K562 (cell line): ENCODE measurements around the gene NFKBIA. TPM values are rescaled to one million over a fixed set of nuclear protein-coding genes. Genes with fewer than 3 reads are reported as not detected.

Experiments
- ATAC-seq: fragments of 200-7000 bp; cut with Tn5 transposase; 3 replicates; pipeline ENCODE4 v1.9.1; 2020; ENCODE audit warnings: moderate library complexity
- BruUV-seq: library from RNA; stranded (reverse); fragments of 400-500 nt; replicated peaks from 2 replicates; lab custom pipeline; 2021; lab: Mats Ljungman, UMichigan
- CTCF ChIA-PET: fragments of 300-600 bp; formaldehyde crosslinking; extraction: SDS; loops from one replicate; lab custom pipeline; 2021; ENCODE audit warnings: low intra/inter-chr PET ratio; lab: Yijun Ruan, JAX
- POLR2A ChIA-PET: fragments of 300-600, 350-650 bp; sonication (Branson Sonifier 250); formaldehyde crosslinking; extraction: SDS; loops from one replicate; lab custom pipeline; 2021; ENCODE audit warnings: antibody characterized with exemption, inconsistent platforms; lab: Yijun Ruan, JAX
- DNase-seq, 4 experiments: peaks; one replicate each; pipeline versions ENCODE4 v3.0.0 to v3.0.0-alpha.2; 2011 to 2018; ENCODE audit warnings: low spot score in 3 of 4, mixed read lengths in 3 of 4; ENCODE audit errors: extremely low read depth in 1 of 4
- FAIRE-seq: peaks from 2 replicates; lab custom pipeline; 2011; peaks lifted over from hg19 to GRCh38; lab: Jason Lieb, UNC
- H2AFZ ChIP-seq: 2 replicates; pipeline ENCODE4 v1.6.0; 2011; ENCODE audit warnings: low read depth, low read length, control low read depth, inconsistent platforms
- H3K27ac ChIP-seq: fragments of 200-600 bp; 3 replicates; pipeline ENCODE4 v1.8.0; 2011; ENCODE audit warnings: low read depth, mild to moderate bottlenecking, control low read depth, inconsistent platforms, low read length, moderate library complexity, mixed read lengths; ENCODE audit errors: extremely low read depth
- H3K27me3 ChIP-seq, 2 experiments: fragments of 300-600 bp in 1 of 2; 2 replicates in 1 of 2; 3 replicates in 1 of 2; pipeline versions ENCODE4 v1.6.0 to v1.8.0; 2011; ENCODE audit warnings: inconsistent platforms in 2 of 2, low read length in 2 of 2, mild to moderate bottlenecking in 1 of 2, mixed read lengths in 1 of 2, moderate library complexity in 1 of 2; ENCODE audit not compliant: control insufficient read depth in 2 of 2, insufficient read depth in 2 of 2
- H3K36me3 ChIP-seq: fragments of 300-600 bp; 3 replicates; pipeline ENCODE4 v1.8.0; 2011; ENCODE audit warnings: mild to moderate bottlenecking, low read length, inconsistent platforms; ENCODE audit not compliant: control insufficient read depth, insufficient read depth
- H3K4me1 ChIP-seq, 2 experiments: fragments of 200-600 bp in 1 of 2; replicated peaks in 1 of 2; 2 replicates in 1 of 2; 3 replicates in 1 of 2; pipeline versions ENCODE4 v1.5.1 to v1.8.0; 2011; ENCODE audit warnings: inconsistent platforms in 2 of 2, low read length in 2 of 2, mild to moderate bottlenecking in 1 of 2, mixed read lengths in 1 of 2, moderate library complexity in 1 of 2; ENCODE audit not compliant: control insufficient read depth in 2 of 2, insufficient read depth in 2 of 2
- H3K4me2 ChIP-seq: 2 replicates; pipeline ENCODE4 v1.6.1; 2011; ENCODE audit warnings: low read length, control low read depth, inconsistent platforms, mixed read lengths; ENCODE audit not compliant: insufficient read depth
- H3K4me3 ChIP-seq: fragments of 200-600 bp; sonication (generic), shearing (Covaris generic); 2 replicates; pipeline ENCODE4 v1.5.1; 2016; ENCODE audit warnings: control low read depth, inconsistent platforms
- H3K79me2 ChIP-seq: fragments of 200-600 bp; 3 replicates; pipeline ENCODE4 v1.8.0; 2011; ENCODE audit warnings: low read length, inconsistent platforms; ENCODE audit not compliant: control insufficient read depth, insufficient read depth
- H3K9ac ChIP-seq, 2 experiments: 2 replicates each; pipeline versions ENCODE4 v1.6.0 to v1.6.1; 2011; ENCODE audit warnings: low read depth in 2 of 2, low read length in 2 of 2, control low read depth in 1 of 2, inconsistent platforms in 1 of 2, mild to moderate bottlenecking in 1 of 2, mixed read lengths in 1 of 2; ENCODE audit not compliant: insufficient read depth in 1 of 2
- H3K9me1 ChIP-seq: one replicate; pipeline ENCODE4 v1.6.0; 2011; ENCODE audit warnings: inconsistent platforms, mild to moderate bottlenecking, low read length, moderate library complexity; ENCODE audit not compliant: control insufficient read depth, insufficient read depth
- H3K9me3 ChIP-seq: replicated peaks from 2 replicates; pipeline ENCODE4 v1.5.1; 2011; ENCODE audit warnings: low read depth, low read length, inconsistent platforms; ENCODE audit not compliant: control insufficient read depth, insufficient read depth
- H4K20me1 ChIP-seq: replicated peaks from 2 replicates; pipeline ENCODE4 v1.6.1; 2011; ENCODE audit warnings: low read length, inconsistent platforms, mixed read lengths; ENCODE audit not compliant: control insufficient read depth, insufficient read depth
- DEAF1 ChIP-seq: fragments of 450-650 bp; formaldehyde crosslinking; IDR thresholded peaks from 2 replicates; pipeline ENCODE4 v1.4.0; 2020; ENCODE audit warnings: mild to moderate bottlenecking, moderate library complexity
- EHMT2 ChIP-seq: fragments of 450-650 bp; IDR thresholded peaks from 2 replicates; pipeline ENCODE4 v1.6.1; 2018; ENCODE audit warnings: antibody characterized with exemption
- PHB ChIP-seq: fragments of 250-450 bp; sonication (Bioruptor Pico); IDR thresholded peaks from 2 replicates; pipeline ENCODE4 v1.5.0; 2021
- REST ChIP-seq, 2 experiments: fragments of 450-650 bp; formaldehyde crosslinking in 1 of 2; IDR thresholded peaks; 2 replicates each; pipeline versions ENCODE4 v1.4.0 to v1.6.1; 2014 to 2020; ENCODE audit warnings: mild to moderate bottlenecking in 2 of 2, borderline replicate concordance in 1 of 2, low read depth in 1 of 2
- SMC3 ChIP-seq: conservative IDR thresholded peaks from 2 replicates; pipeline ENCODE4 v1.6.1; 2011; ENCODE audit warnings: low read depth, low read length, improper control_type of control experiment; ENCODE audit not compliant: insufficient read depth
- TEAD2 ChIP-seq: fragments of 450-650 bp; IDR thresholded peaks from 2 replicates; pipeline ENCODE4 v1.6.1; 2016; ENCODE audit warnings: missing genetic modification characterization, control low read depth, missing compliant biosample characterization
- ZKSCAN3 ChIP-seq: fragments of 250-450 bp; sonication (Bioruptor Pico); IDR thresholded peaks from 2 replicates; pipeline ENCODE4 v1.4.0; 2020
- WGBS: fragments of 100-300 bp; shearing (Covaris generic); methylation state at CpG from one replicate; pipeline ENCODE4 v1.1.6; 2016; ENCODE audit warnings: low coverage, mixed read lengths; ENCODE audit not compliant: insufficient coverage; ENCODE audit errors: missing lambda C conversion rate; 5-methylcytosine and 5-hydroxymethylcytosine counted together
- in situ Hi-C: fragments of 300-500 bp; cut with MboI; formaldehyde crosslinking; loops from 4 replicates; pipeline ENCODE4 v1.15.0; 2018; ENCODE audit warnings: inconsistent platforms, mixed read lengths
- intact Hi-C: fragments of 100-400 bp; cut with micrococcal nuclease; formaldehyde crosslinking; loops from 2 replicates; pipeline ENCODE4 v1.14.2; 2022
- polyA plus RNA-seq, 8 experiments: library from polyadenylated mRNA; depleted of rRNA in 4 of 8; stranded (reverse) in 5 of 8; unstranded in 3 of 8; fragments of >200 nt; fragmentation: Nextera tagmentation in 2 of 8; fragmentation: Illumina TruSeq in 1 of 8; extraction: Ambion mirVana in 2 of 8; extraction: Trizol in 1 of 8; gene quantifications; 2 replicates each; pipeline versions ENCODE4 v1.2.1 to v1.2.3, GENCODE V29; 2011 to 2014; ENCODE audit warnings: inconsistent platforms in 1 of 8, missing spikeins in 1 of 8
- total RNA-seq, 7 experiments: library from RNA; depleted of rRNA in 6 of 7; stranded (reverse); fragments of >200 nt in 6 of 7; fragmentation: Illumina TruSeq in 2 of 7; extraction: Trizol in 2 of 7; gene quantifications; 2 replicates each; pipeline versions ENCODE4 v1.2.1 to v1.2.3, GENCODE V29; 2011 to 2021; ENCODE audit warnings: low replicate concordance in 1 of 7
- TF ChIP-seq, protein P1 (sequence below), 3 experiments: IDR thresholded peaks in 2 of 3; conservative IDR thresholded peaks in 1 of 3; 2 replicates each; pipeline ENCODE4 v1.5.1; 2011 to 2012; ENCODE audit warnings: low read length in 3 of 3, mild to moderate bottlenecking in 3 of 3, control low read depth in 2 of 3, improper control_type of control experiment in 1 of 3, inconsistent platforms in 1 of 3, low read depth in 1 of 3, mixed read lengths in 1 of 3, moderate library complexity in 1 of 3; ENCODE audit not compliant: insufficient read depth in 2 of 3

Gene NFKBIA
- total and polyA plus RNA-seq, 9 of the 15 experiments (the other 6 are each of a cell fraction or from before 2014, with no cell fraction given) = 6.9 to 31.8 (median 18.2) TPM

DNA sequence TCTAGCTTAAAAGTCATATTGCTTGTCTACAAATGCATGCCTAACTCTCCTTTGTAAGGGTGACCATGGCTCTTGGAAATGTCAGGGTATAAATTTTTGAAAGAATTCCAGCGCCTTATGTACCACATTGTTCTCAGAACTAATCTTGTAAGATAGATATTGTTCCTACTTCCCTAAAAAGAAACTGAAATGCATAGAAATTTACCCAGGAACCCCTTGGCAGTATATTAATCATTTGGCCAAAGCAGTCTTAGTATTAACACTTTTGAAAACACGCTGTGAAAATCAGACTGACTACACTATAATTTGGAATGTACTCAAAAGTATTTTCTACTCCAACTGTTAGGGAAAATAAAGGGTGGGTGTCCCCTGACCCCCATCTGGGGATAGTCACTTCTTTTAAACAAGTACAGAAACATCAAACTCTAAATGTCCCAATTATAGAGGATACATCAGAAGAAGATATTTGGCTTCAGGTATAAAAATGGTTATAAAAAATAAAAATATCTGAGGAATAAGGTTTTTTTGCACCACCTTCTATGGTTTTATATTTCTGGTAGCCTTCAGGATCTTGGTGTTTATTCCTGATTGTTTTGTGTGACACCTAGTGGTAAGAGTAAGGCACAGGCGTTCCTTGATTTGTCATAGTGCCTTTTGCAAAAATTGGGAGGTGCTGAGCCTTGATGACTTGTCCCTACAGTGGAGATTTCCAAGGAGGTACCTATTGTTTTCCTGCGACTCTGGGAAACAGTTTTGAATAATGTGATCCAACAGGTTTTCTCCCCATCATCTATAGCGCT is 2.2 kb upstream of the NFKBIA start:
- no TSS peak for BruUV-seq
- Histone ChIP-seq H3K4me3 (no peak overlapping the region), H3K27ac (no peak overlapping the region), H4K20me1 (no peaks in the 10 kb centered on the region), H3K79me2 (peaks cover 32% of the 10 kb centered on the region), H3K36me3 (peaks cover 20% of the 10 kb centered on the region; the same call in 2 of the 3 replicates), H2AFZ (no peak overlapping the region), H3K4me1 (peaks cover 20 to 23% of the 10 kb centered on the region in 2 experiments), H3K9ac (no peak overlapping the region), H3K4me2 (no peak overlapping the region), H3K9me1 (no peaks in the 10 kb centered on the region), H3K27me3 (no peaks in the 10 kb centered on the region), H3K9me3 (no peaks in the 10 kb centered on the region)
- in situ Hi-C loops = loop anchor here (5.0 to 25.0 kb wide), 5 partner anchors 164 to 1069 kb away; no protein-coding TSS in a partner anchor
- 6% methylated on average over 5 of the region's 5 CpGs for WGBS
- intact Hi-C loops = loop anchor here (1.0 to 10.0 kb wide), 3 partner anchors 178 to 362 kb away; partner anchors contain the start of gene FAM177A1
- POLR2A ChIA-PET = no interaction called here
- CTCF ChIA-PET = interaction anchor here (0.6 to 2.0 kb wide), 6 partner anchors 139 to 265 kb away, joined by 3 to 13 read pairs (median 4); no protein-coding TSS in a partner anchor
- ATAC-seq (peak; percentile 17; the same call in 1 of the 3 replicates), FAIRE-seq (peak; percentile 86), DNase-seq (peak; percentile 52 to 65 (median 54))
- peak; percentile 75 for TF ChIP-seq SMC3
- TF ChIP-seq TEAD2 (tag) = no peak
- peak; percentile 80; the same call in 1 of the 2 replicates for TF ChIP-seq REST (IDR thresholded peaks at IDR 0.05; ENCODE audit: borderline replicate concordance)
- TF ChIP-seq REST (CRISPR knock-in tag; IDR thresholded peaks at IDR 0.05; ENCODE audit: low read depth) = no peak
- peak; percentile 72 for TF ChIP-seq DEAF1 (CRISPR knock-in tag)
- TF ChIP-seq EHMT2 = no peak
- TF ChIP-seq, protein P1, sequence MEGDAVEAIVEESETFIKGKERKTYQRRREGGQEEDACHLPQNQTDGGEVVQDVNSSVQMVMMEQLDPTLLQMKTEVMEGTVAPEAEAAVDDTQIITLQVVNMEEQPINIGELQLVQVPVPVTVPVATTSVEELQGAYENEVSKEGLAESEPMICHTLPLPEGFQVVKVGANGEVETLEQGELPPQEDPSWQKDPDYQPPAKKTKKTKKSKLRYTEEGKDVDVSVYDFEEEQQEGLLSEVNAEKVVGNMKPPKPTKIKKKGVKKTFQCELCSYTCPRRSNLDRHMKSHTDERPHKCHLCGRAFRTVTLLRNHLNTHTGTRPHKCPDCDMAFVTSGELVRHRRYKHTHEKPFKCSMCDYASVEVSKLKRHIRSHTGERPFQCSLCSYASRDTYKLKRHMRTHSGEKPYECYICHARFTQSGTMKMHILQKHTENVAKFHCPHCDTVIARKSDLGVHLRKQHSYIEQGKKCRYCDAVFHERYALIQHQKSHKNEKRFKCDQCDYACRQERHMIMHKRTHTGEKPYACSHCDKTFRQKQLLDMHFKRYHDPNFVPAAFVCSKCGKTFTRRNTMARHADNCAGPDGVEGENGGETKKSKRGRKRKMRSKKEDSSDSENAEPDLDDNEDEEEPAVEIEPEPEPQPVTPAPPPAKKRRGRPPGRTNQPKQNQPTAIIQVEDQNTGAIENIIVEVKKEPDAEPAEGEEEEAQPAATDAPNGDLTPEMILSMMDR (IDR thresholded peaks at IDR 0.05 in 2 of 3, conservative IDR thresholded peaks at IDR 0.05 in 1 of 3; ENCODE audit: insufficient read depth in 2 of 3, low read depth in 1 of 3, low read length in 3 of 3) = peak; percentile 56 to 83 (median 58)
- TF ChIP-seq PHB (CRISPR knock-in tag) = no peak
- no peak for TF ChIP-seq ZKSCAN3
